GM12873 (cell line): ENCODE results near the gene PMF1.

Experiments used
- CTCF ChIP-seq: IDR thresholded peaks from 2 replicates; pipeline ENCODE4 v1.5.1; 2012; ENCODE audit warnings: low read depth, mild to moderate bottlenecking, moderate library complexity, low read length, control low read depth; ENCODE audit not compliant: insufficient read depth; ENCODE audit errors: missing control alignments

The PMF1 gene

GRCh38 chr1:156246241-156246780, 33.5 kb downstream of the PMF1 start:
- no peak for TF ChIP-seq CTCF

- TF ChIP-seq CTCF: no peak
These were observed 34.1 kb downstream of the PMF1 start for GRCh38 chr1:156246781-156247459.

- no peak for TF ChIP-seq CTCF
These were observed 34.9 kb downstream of the PMF1 start, which contains the start of gene PAQR6 for GRCh38 chr1:156247460-156248322. TSS of gene PAQR6 (minus strand) at chr1:156248056. CDS start at chr1:156246731, 1,325 bp downstream.

- TF ChIP-seq CTCF: no peak
These were observed 35.5 kb downstream of the PMF1 start for GRCh38 chr1:156248323-156248683.

GRCh38 chr1:156249593-156249992, 36.8 kb downstream of the PMF1 start:
- no peak for TF ChIP-seq CTCF

GRCh38 chr1:156251527-156251926, 38.7 kb downstream of the PMF1 start:
- no peak for TF ChIP-seq CTCF

GRCh38 chr1:156253634-156254033, 40.8 kb downstream of the PMF1 start:
- TF ChIP-seq CTCF: no peak
